Measurements from ENCODE around the gene SLC37A3.
A peak's percentile ranks its signal among the peaks of the same experiment; 100 is the strongest.

The SLC37A3 gene

DNA sequence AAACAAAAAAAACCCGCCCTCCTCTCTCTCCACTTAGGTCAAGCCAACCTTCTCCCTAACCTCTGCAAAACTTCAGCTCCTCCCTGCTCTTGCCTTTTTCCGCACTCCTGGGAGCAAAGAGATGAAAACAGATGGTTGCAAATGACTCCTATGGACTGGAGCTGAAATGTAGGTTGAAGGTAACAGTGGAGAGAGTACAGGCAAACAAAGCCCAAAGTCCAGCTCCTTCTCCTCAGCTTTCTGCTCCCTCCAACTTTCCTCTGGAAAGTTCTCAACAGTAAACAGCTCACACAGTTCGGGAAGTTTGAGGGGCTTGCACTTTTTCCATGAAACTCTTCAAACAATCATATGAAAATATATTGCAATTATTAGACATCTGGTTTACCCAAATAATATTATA lies 90.3 kb downstream of the SLC37A3 start:
- Histone ChIP-seq H2AK5ac (ENCODE audit: low read length, severe bottlenecking) (no peak overlapping the region), H4K91ac (ENCODE audit: low read length) (no peak overlapping the region), H2AFZ (ENCODE audit: low read depth, low read length) (no peak overlapping the region), H2BK5ac (ENCODE audit: low read depth, low read length, poor library complexity, severe bottlenecking) (no peak overlapping the region), H2BK15ac (ENCODE audit: low read depth, poor library complexity, severe bottlenecking) (no peak overlapping the region), H3K4me3 (ENCODE audit: insufficient read depth in 1 of 2, low read depth in 1 of 2, low read length in 2 of 2) (no peak overlapping the region), H3K27ac (ENCODE audit: low read length, poor library complexity, severe bottlenecking) (no peak overlapping the region), H3K9ac (ENCODE audit: low read length) (no peak overlapping the region), H3K23ac (ENCODE audit: low read length in 2 of 2) (no peak overlapping the region), H3K4me2 (ENCODE audit: low read length, poor library complexity, severe bottlenecking) (no peak overlapping the region), H3K4me1 (ENCODE audit: control insufficient read depth, insufficient read depth, low read depth, low read length) (no peaks in the 10 kb centered on the region), H3K79me1 (replicated peaks; ENCODE audit: low read length, poor library complexity, severe bottlenecking) (no peaks in the 10 kb centered on the region), H3K14ac (ENCODE audit: low read length in 2 of 2) (no peak overlapping the region), H3K4ac (ENCODE audit: low read depth in 1 of 2, low read length in 2 of 2) (no peak overlapping the region), H3K27me3 (ENCODE audit: control insufficient read depth in 1 of 2, insufficient read depth in 1 of 2, low read length in 2 of 2) (peaks cover 0 to 31% of the 10 kb centered on the region in 2 experiments), H2BK120ac (ENCODE audit: low read depth, low read length) (no peak overlapping the region), H2BK12ac (ENCODE audit: low read length in 2 of 2) (no peak overlapping the region), H3K36me3 (ENCODE audit: control insufficient read depth in 1 of 2, insufficient read depth in 2 of 2, low read depth in 1 of 2, low read length in 2 of 2) (no peaks in the 10 kb centered on the region), H3K9me3 (ENCODE audit: control insufficient read depth, low read length) (peaks cover 5% of the 10 kb centered on the region), H3K18ac (ENCODE audit: low read depth in 1 of 2, low read length in 2 of 2) (no peak overlapping the region), H4K8ac (ENCODE audit: low read length) (no peak overlapping the region)
- 97% methylated on average over 2 of the region's 3 CpGs for WGBS
- no peak for DNase-seq

DNA sequence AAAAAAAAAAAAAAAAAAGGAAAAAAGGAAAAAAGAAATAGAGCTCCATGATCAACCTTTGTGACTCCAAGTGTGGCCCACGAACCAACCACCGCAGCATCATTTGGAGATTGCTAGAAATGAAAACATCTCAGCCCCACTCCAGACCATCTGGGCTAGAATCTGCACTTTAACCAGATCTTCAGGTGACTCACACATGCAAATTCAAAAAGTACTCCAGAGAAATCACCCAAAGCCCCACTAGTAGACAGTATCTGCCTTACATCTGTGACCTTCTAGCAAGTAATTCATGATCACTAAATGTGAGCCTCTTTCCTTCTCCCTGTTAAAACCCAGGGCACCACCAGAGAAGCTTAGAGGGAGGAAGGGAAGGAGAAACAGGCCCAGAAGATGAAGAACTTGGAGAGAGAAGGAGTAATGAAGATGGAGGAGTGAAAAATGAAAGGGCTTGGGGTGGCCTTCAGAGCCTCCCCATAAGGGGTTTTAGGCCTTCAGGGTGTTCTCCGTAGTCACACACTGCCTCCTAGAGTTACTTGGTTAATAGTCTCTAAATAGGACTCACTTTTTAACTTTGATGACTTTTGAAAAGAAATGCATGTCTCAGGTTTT lies 94.0 kb downstream of the SLC37A3 start:
- H3K36me3 ChIP-seq (ENCODE audit: control insufficient read depth in 1 of 2, insufficient read depth in 2 of 2, low read depth in 1 of 2, low read length in 2 of 2), result no peaks in the 10 kb centered on the region
- no peak overlapping the region for H2AFZ ChIP-seq (ENCODE audit: low read depth, low read length)
- H2AK5ac ChIP-seq (ENCODE audit: low read length, severe bottlenecking), result no peak overlapping the region
- H3K27ac ChIP-seq (ENCODE audit: low read length, poor library complexity, severe bottlenecking), result no peak overlapping the region
- no peak overlapping the region for H2BK12ac ChIP-seq (ENCODE audit: low read length in 2 of 2)
- H3K79me1 ChIP-seq (replicated peaks; ENCODE audit: low read length, poor library complexity, severe bottlenecking), result no peaks in the 10 kb centered on the region
- H3K14ac ChIP-seq (ENCODE audit: low read length in 2 of 2), result no peak overlapping the region
- no peak overlapping the region for H3K4ac ChIP-seq (ENCODE audit: low read depth in 1 of 2, low read length in 2 of 2)
- H2BK5ac ChIP-seq (ENCODE audit: low read depth, low read length, poor library complexity, severe bottlenecking), result no peak overlapping the region
- H3K18ac ChIP-seq (ENCODE audit: low read depth in 1 of 2, low read length in 2 of 2), result no peak overlapping the region
- H3K27me3 ChIP-seq (ENCODE audit: control insufficient read depth in 1 of 2, insufficient read depth in 1 of 2, low read length in 2 of 2), result peaks cover 0 to 38% of the 10 kb centered on the region in 2 experiments
- H3K4me2 ChIP-seq (ENCODE audit: low read length, poor library complexity, severe bottlenecking), result no peak overlapping the region
- WGBS, result 94% methylated on average over 2 of the region's 3 CpGs
- no peak overlapping the region for H3K4me3 ChIP-seq (ENCODE audit: insufficient read depth in 1 of 2, low read depth in 1 of 2, low read length in 2 of 2)
- H4K8ac ChIP-seq (ENCODE audit: low read length), result no peak overlapping the region
- no peak overlapping the region for H2BK120ac ChIP-seq (ENCODE audit: low read depth, low read length)
- H3K9ac ChIP-seq (ENCODE audit: low read length), result peak overlapping the region; percentile 70
- no peak overlapping the region for H2BK15ac ChIP-seq (ENCODE audit: low read depth, poor library complexity, severe bottlenecking)
- DNase-seq, result peak; percentile 9
- no peak overlapping the region for H4K91ac ChIP-seq (ENCODE audit: low read length)
- H3K9me3 ChIP-seq (ENCODE audit: control insufficient read depth, low read length), result no peaks in the 10 kb centered on the region
- no peaks in the 10 kb centered on the region for H3K4me1 ChIP-seq (ENCODE audit: control insufficient read depth, insufficient read depth, low read depth, low read length)
- H3K23ac ChIP-seq (ENCODE audit: low read length in 2 of 2), result no peak overlapping the region

DNA sequence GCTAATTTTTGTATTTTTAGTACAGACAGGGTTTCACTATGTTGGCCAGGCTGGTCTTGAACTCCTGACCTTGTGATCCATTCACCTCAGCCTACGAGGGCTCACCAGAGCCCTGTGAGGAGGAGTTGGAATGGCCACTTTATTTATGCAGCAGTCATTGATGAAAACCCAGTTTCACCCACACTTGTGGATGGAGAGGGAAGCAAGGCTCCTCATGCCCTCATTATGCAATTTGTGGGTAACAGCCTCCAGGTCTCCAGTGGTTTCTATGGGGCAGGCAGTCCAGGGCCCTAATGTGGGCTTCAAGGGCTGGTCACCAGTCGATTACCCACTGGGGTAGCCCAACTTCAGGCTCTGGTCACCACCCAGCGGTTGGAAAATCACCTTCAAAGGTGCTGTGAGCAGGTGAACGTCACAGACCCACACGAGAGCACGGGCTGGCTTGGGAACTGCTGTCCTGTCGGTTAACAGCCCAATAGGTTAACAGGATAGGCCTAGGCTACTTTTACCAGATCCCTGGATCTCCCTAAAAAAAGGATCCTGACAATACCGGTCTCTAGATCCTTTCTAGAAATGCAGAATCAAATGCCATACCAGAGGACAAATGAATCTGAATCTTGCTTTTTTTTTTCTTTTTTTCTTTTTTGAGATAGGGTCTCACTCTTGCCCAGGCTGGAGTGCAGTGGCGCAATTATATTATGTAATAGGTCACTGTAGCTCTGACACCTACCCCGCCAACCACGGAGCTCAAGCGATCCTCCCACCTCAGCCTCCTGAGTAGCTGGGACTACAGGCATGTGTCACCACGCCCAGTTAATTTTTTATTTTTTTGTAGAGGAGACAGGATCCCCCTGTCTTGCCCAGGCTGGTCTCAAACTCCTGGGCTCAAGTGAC lies 97.8 kb downstream of the SLC37A3 start:
- Histone ChIP-seq H3K4ac (ENCODE audit: low read depth in 1 of 2, low read length in 2 of 2) (no peak overlapping the region), H2AFZ (ENCODE audit: low read depth, low read length) (no peak overlapping the region), H3K18ac (ENCODE audit: low read depth in 1 of 2, low read length in 2 of 2) (no peak overlapping the region), H3K27me3 (ENCODE audit: control insufficient read depth in 1 of 2, insufficient read depth in 1 of 2, low read length in 2 of 2) (peaks cover 0 to 16% of the 10 kb centered on the region in 2 experiments), H3K9ac (ENCODE audit: low read length) (no peak overlapping the region), H3K4me3 (ENCODE audit: insufficient read depth in 1 of 2, low read depth in 1 of 2, low read length in 2 of 2) (no peak overlapping the region), H3K4me2 (ENCODE audit: low read length, poor library complexity, severe bottlenecking) (no peak overlapping the region), H2BK15ac (ENCODE audit: low read depth, poor library complexity, severe bottlenecking) (no peak overlapping the region), H3K23ac (ENCODE audit: low read length in 2 of 2) (no peak overlapping the region), H2AK5ac (ENCODE audit: low read length, severe bottlenecking) (no peak overlapping the region), H3K14ac (ENCODE audit: low read length in 2 of 2) (no peak overlapping the region), H4K91ac (ENCODE audit: low read length) (no peak overlapping the region), H2BK12ac (ENCODE audit: low read length in 2 of 2) (no peak overlapping the region), H2BK120ac (ENCODE audit: low read depth, low read length) (no peak overlapping the region), H3K9me3 (ENCODE audit: control insufficient read depth, low read length) (no peaks in the 10 kb centered on the region), H3K79me1 (replicated peaks; ENCODE audit: low read length, poor library complexity, severe bottlenecking) (no peaks in the 10 kb centered on the region), H4K8ac (ENCODE audit: low read length) (no peak overlapping the region), H2BK5ac (ENCODE audit: low read depth, low read length, poor library complexity, severe bottlenecking) (no peak overlapping the region), H3K4me1 (ENCODE audit: control insufficient read depth, insufficient read depth, low read depth, low read length) (no peaks in the 10 kb centered on the region), H3K36me3 (ENCODE audit: control insufficient read depth in 1 of 2, insufficient read depth in 2 of 2, low read depth in 1 of 2, low read length in 2 of 2) (no peaks in the 10 kb centered on the region), H3K27ac (ENCODE audit: low read length, poor library complexity, severe bottlenecking) (no peak overlapping the region)
- 86% methylated on average over 13 of the region's 13 CpGs for WGBS
- DNase-seq, result no peak

DNA sequence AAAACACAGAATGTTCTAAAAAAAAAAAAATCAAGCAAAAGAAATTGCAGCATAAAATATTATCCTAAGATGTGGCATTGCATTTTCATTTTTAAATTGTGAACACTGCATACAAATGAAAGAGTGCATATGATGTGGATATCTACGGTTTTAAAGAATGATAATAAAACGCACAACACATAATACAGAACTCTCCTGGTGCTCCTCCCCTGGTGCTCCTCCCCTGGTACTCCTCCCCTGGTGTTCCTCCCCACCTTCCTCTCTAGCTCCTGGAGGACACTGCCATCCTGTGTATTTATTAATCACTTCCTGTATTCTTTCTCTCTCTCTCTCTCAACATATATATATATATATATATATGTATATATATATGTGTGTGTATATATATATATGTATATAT lies 100.1 kb downstream of the SLC37A3 start:
- Histone ChIP-seq H3K79me1 (replicated peaks; ENCODE audit: low read length, poor library complexity, severe bottlenecking) (no peaks in the 10 kb centered on the region), H4K8ac (ENCODE audit: low read length) (no peak overlapping the region), H3K27ac (ENCODE audit: low read length, poor library complexity, severe bottlenecking) (no peak overlapping the region), H2BK120ac (ENCODE audit: low read depth, low read length) (no peak overlapping the region), H3K18ac (ENCODE audit: low read depth in 1 of 2, low read length in 2 of 2) (no peak overlapping the region), H2AFZ (ENCODE audit: low read depth, low read length) (no peak overlapping the region), H3K27me3 (ENCODE audit: control insufficient read depth in 1 of 2, insufficient read depth in 1 of 2, low read length in 2 of 2) (peaks cover 0 to 16% of the 10 kb centered on the region in 2 experiments), H3K9ac (ENCODE audit: low read length) (no peak overlapping the region), H3K4ac (ENCODE audit: low read depth in 1 of 2, low read length in 2 of 2) (no peak overlapping the region), H3K14ac (ENCODE audit: low read length in 2 of 2) (no peak overlapping the region), H2BK15ac (ENCODE audit: low read depth, poor library complexity, severe bottlenecking) (no peak overlapping the region), H4K91ac (ENCODE audit: low read length) (no peak overlapping the region), H3K4me2 (ENCODE audit: low read length, poor library complexity, severe bottlenecking) (no peak overlapping the region), H3K4me1 (ENCODE audit: control insufficient read depth, insufficient read depth, low read depth, low read length) (no peaks in the 10 kb centered on the region), H3K4me3 (ENCODE audit: insufficient read depth in 1 of 2, low read depth in 1 of 2, low read length in 2 of 2) (no peak overlapping the region), H2BK5ac (ENCODE audit: low read depth, low read length, poor library complexity, severe bottlenecking) (no peak overlapping the region), H2BK12ac (ENCODE audit: low read length in 2 of 2) (no peak overlapping the region), H2AK5ac (ENCODE audit: low read length, severe bottlenecking) (no peak overlapping the region), H3K9me3 (ENCODE audit: control insufficient read depth, low read length) (no peaks in the 10 kb centered on the region), H3K36me3 (ENCODE audit: control insufficient read depth in 1 of 2, insufficient read depth in 2 of 2, low read depth in 1 of 2, low read length in 2 of 2) (no peaks in the 10 kb centered on the region), H3K23ac (ENCODE audit: low read length in 2 of 2) (no peak overlapping the region)
- DNase-seq, result no peak
- WGBS, result 86% methylated on average over 1 of the region's 2 CpGs

All from mesenchymal stem cell (in vitro differentiated cells and primary cell).